Posterior vena cava (tissue), 2 donors: Measurements from ENCODE around the gene RRM2. TPM values are rescaled to one million over a fixed set of nuclear protein-coding genes. Genes with fewer than 3 reads are reported as not detected.
"Not testable (repeated sequence)": the region's sequence is repeated elsewhere in the genome, so short reads cannot be mapped to it uniquely, and the experiment has no call there.

Experiments used
- DNase-seq: peaks from one replicate; pipeline ENCODE4 v3.0.0-alpha.2; 2020; ENCODE audit warnings: low spot score
- intact Hi-C, 2 donors: fragments of 100-400 bp; cut with DNase I; formaldehyde crosslinking; loops; one replicate each; pipeline versions ENCODE4 v1.14.1 to v1.14.2; 2022 to 2023
- total RNA-seq, 2 donors: library from RNA; stranded (reverse); fragmentation: NEBNext Ultra II Directional; extraction: Animal tissue kit (Norgen Biotek cat#: 25700); gene quantifications; one replicate each; pipeline ENCODE4 v1.2.1, GENCODE V29; 2021
- donor health status: DM: yes; HTN: yes; CAD: no.
- donor health status: DM: yes; HTN: yes; CAD: no.

RRM2 gene
- total RNA-seq, 2 donors from 2014 or later: 0.67 to 1.5 TPM

GRCh38 chr2:10144771-10145518 lies 22.4 kb downstream of the RRM2 start:
- DNase-seq: peak; percentile 77
- intact Hi-C loops: no loop called here

GRCh38 chr2:10145519-10146357 lies 23.2 kb downstream of the RRM2 start:
- intact Hi-C loops: no loop called here
- peak; percentile 64 for DNase-seq

GRCh38 chr2:10146366-10147005 lies 23.9 kb downstream of the RRM2 start:
- intact Hi-C loops: no loop called here
- peak; percentile 54 for DNase-seq

GRCh38 chr2:10147050-10147660 lies 24.6 kb downstream of the RRM2 start:
- peak; percentile 50 for DNase-seq
- intact Hi-C loops: not testable (repeated sequence)

GRCh38 chr2:10148268-10148667 lies 25.7 kb downstream of the RRM2 start:
- no peak for DNase-seq
- intact Hi-C loops: loop anchor here in 1 of 2 donors (1.0 kb wide), 1 partner anchor 40 kb away; no protein-coding TSS in a partner anchor

GRCh38 chr2:10149635-10150034 lies 27.1 kb downstream of the RRM2 start:
- intact Hi-C loops: no loop called here
- DNase-seq: no peak

GRCh38 chr2:10150436-10150835 lies 27.9 kb downstream of the RRM2 start:
- DNase-seq: no peak
- intact Hi-C loops: no loop called here

GRCh38 chr2:10151462-10151861 lies 28.9 kb downstream of the RRM2 start:
- no peak for DNase-seq
- intact Hi-C loops: no loop called here

- intact Hi-C loops: no loop called here
These were observed 34.8 kb downstream of the RRM2 start for GRCh38 chr2:10157293-10157692.

GRCh38 chr2:10158681-10159080 lies 36.1 kb downstream of the RRM2 start:
- DNase-seq: peak; percentile 48
- intact Hi-C loops: no loop called here

More at GRCh38 chr2:10157293-10157692, 34.8 kb downstream of the RRM2 start:
- DNase-seq: peak; percentile 4

GRCh38 chr2:10159086-10159485 lies 36.5 kb downstream of the RRM2 start:
- intact Hi-C loops: no loop called here

GRCh38 chr2:10159581-10160131 lies 37.1 kb downstream of the RRM2 start:
- no peak for DNase-seq
- intact Hi-C loops: loop anchor here in 1 of 2 donors (5.0 kb wide), 1 partner anchor 1473 kb away; no protein-coding TSS in a partner anchor

More at GRCh38 chr2:10159086-10159485, 36.5 kb downstream of the RRM2 start:
- DNase-seq: peak; percentile 62

GRCh38 chr2:10160203-10160955 lies 37.8 kb downstream of the RRM2 start:
- intact Hi-C loops: loop anchor here in 1 of 2 donors (5.0 kb wide), 1 partner anchor 1472 kb away; no protein-coding TSS in a partner anchor
- no peak for DNase-seq

GRCh38 chr2:10161206-10161931 lies 38.8 kb downstream of the RRM2 start:
- intact Hi-C loops: loop anchor here in 1 of 2 donors (5.0 kb wide), 1 partner anchor 1471 kb away; no protein-coding TSS in a partner anchor
- no peak for DNase-seq

- DNase-seq: no peak
- intact Hi-C loops: loop anchor here in 1 of 2 donors (5.0 kb wide), 1 partner anchor 1470 kb away; no protein-coding TSS in a partner anchor
These were observed 39.5 kb downstream of the RRM2 start for GRCh38 chr2:10161961-10162441.

GRCh38 chr2:10162586-10163497 lies 40.3 kb downstream of the RRM2 start:
- no peak for DNase-seq
- intact Hi-C loops: loop anchor here in 1 of 2 donors (5.0 kb wide), 1 partner anchor 1469 kb away; no protein-coding TSS in a partner anchor
